G401.6 (cell line): ENCODE results near the gene ZFAND6.

Source experiments
- FAIRE-seq: peaks from 2 replicates; lab custom pipeline; 2012; peaks lifted over from hg19 to GRCh38; lab: Jason Lieb, UNC

ZFAND6 gene

DNA sequence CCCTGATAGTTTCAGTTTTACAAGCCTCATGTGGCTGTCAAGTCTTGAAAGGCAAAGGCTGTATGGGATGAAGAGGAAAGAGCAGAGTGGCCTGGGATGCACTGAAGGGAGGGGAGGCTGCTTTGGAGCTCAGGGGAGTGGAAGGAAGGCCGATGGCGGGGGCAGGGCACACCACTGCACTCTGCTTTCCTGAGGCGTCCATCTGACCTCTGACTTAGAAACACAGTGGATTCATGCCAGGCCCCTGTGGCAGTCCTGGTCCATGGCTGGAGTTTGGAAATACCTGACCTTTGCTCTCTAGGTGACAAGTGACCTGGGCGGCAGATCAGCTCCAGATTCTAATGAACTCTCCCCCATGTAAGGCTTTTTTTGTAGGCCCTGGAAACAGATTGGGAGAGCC lies 112.3 kb downstream of the ZFAND6 start:
- FAIRE-seq = no peak

DNA sequence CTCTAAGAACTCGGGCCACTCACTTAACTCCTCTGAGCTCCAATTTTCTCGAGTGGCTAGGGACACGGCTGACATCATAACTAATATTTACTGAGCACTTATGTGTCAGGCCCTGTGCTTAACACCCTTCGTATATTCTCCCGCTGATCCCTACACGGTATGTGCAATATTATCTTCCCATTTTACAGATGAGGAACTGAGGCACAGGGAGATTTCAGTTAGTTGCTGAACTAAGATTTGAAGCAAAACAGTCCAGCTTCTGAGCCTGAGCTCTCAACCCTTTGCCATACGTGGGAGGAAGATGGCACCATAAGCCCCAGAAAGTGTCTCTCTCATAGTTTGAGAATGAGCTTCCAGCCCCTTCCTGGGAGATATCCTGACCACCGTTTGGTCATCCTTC lies 112.9 kb downstream of the ZFAND6 start:
- FAIRE-seq = no peak

DNA sequence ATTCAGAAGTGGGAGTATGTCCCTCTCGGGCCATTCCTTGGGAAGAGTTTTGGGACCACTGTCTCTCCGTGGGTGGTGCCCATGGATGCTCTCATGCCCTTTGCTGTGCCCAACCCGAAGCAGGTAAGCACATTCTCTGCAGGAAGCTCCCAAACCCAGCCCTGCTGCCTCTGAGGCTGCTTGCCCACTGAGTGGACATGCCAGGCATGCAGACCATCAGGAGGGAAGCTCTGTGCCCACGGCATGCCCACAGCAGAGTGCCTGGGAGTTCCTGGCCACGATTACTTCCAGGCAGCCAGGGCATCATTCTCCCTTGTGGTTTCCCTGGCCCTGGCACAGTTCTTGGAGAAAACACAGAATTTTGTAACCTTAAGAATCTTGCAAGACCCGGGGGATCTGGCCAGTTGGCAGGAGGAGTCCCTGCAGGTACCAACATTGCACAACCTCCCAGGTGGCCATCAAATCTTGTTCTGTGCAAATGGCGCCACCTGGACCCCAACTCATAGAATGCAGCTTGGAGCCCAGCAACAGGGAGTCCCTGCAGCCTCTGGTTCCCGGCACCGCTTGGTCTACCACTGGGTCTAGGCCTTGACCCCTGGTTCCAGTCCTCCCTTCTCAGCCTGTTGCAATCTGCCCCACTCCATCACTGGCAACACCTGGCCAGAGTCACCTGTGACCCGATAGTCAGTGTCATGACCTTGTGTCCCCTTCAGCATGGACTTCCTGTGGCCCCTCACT lies 113.7 kb downstream of the ZFAND6 start:
- FAIRE-seq = peak; percentile 3

DNA sequence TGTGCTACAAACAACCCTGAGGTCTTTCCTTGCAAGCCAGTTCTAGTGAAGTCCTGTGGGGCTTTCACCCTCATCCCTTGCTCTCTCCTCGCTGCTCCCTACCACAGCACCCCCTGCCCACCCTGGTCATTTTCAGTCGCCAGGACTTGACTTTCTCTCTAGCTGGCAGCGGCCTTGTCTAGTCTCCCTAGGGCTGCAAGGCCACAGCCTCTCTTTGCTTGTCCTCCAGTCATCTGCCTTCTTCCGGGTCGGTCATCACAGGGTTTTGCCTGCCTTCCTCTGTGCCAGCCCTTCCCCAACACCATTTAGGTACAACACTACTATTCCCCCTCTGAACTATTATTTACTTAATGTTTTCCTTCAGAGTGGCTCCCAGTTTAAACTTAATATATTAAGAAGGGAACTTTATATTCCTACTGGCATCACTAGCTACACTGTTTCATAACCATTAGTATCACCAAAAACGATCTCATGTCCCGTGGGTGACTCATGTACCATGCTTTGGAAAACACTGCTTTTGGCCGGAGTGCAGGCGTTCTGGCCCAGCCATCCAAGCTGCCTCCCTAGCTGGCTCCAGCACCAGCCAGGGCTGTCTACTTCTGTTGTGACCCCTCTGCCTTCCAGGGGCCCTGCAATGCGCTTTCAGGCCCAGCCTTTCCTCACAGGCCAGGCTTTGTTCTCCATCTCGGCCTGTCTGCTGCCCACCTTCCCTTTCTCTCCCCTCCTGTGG lies 114.7 kb downstream of the ZFAND6 start:
- no peak for FAIRE-seq

DNA sequence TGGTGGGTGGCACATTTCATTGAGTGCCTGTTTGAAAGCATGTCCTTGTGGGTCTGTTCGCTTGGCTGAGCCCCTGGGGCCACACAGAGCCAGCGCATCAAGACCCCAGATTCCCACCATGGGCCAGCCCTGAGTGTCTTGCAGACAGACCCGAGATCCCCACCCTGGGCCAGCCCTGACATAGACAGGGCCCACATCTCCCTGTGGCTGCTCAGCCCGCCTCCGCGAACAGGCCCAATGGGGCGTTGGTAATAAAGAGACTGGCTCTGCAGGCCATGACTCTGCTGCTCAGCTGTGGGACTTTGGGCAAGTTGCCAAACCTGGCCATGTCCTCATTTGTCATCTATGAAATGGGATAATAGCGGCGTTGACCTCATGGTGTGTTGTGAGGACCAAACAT lies 116.0 kb downstream of the ZFAND6 start:
- FAIRE-seq = no peak

DNA sequence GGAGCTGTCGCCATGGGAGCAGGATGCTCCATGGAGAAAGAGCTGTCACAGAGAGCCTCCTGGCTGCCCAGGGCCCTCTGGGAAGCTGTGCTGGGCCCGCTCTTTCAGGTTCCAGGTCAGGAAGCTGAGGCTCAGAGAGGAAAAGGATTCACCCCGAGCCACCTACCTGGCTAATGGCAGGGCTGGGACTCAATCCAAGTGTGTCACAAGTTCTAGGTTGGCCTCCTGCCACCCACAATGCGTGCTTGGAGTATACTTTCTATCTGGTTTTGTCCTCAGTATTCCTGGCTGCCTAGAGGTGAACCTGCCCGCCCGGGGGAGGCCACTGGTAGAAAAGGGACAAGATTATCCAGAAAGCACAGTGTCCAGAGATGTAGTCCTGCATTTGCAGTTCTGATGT lies 117.0 kb downstream of the ZFAND6 start:
- no peak for FAIRE-seq

DNA sequence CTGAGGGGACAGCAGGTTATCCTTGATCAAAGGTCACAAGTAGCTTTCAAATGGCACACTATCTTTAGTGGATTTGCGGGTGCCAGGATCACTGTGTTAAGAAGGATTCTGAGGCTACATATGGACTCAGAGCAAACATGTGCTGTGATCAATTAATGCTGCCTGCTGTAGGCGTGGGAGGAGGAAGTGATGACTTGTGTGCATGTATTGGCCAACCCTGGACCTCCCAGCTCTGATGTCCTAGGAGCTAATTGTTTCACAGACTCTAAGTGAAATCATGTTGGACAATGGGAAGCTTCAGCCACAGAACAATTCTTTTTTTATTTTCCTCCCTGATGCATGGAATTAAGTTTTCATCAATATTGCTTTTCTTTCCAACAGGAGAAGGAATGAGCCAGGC lies 117.7 kb downstream of the ZFAND6 start:
- FAIRE-seq = no peak

DNA sequence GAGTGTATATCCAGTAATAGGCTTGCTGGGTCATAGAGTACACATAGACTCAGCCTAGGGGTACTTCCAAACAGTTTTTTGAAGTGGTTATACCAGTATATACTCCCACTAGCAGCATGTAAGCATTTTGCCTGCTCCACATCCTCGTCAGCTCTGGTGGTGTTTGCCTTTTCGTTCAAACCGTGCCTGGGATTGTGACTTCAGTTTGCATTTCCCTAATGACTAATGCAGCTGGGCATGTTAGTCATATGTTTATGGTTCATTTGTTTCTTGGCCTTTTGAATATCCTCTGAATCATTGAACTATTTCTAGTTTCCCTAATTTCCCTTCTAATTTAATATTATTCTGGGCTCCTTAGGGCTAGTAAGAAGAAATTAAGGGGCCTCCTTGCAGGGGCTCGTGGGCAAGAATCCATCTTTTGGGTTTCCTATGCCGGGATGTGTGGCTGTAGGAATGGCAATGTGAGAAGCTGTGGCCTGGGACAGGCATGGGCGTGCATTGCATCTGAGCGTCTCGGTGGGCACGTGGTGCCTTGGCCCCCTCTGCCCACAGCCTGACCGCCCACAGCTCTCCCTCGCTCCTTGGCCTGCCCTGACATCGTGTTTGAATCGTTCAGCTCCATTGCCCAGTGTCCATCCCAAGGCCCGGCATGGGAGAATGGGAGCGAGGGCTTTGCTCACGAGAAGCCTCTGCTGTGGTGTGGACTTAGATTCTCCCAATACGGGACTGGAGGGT lies 119.7 kb downstream of the ZFAND6 start:
- FAIRE-seq = no peak

DNA sequence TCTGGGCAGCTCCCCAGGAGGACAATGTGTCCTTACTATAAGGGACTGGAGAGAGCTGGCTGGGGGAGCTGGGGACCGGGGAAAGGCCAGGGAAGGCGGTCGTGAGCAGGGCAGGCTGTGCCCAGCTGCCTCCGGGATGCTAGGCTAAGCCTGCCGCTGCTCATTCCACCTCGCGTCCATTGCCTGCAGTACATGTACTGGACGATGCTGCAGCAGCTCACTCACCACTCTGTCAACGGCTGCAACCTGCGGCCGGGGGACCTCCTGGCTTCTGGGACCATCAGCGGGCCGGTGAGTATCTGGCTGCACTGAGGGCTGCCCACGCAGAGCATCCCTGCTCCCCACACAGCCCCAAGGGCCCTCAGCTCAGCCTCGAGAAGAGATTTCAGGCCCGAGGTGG lies 120.5 kb downstream of the ZFAND6 start:
- no peak for FAIRE-seq

DNA sequence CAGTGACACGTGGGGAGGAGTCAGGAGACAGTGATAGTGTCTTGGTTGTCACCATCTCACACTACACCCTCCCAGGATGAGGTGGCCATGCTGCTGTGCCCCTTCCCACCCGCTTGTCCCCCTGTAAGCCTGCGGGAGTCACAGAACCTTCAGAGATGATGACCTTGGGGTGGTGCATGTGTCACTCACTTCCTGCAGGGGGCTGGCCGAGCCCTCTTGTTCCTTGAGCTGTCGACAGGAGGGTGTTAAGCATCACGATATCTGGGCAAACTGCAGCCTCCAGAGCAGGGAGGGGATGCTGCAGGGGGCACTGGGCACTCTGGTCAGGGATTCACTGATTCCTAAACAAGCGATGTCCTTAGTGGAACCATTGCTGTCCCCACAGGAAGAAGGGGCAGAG lies 121.0 kb downstream of the ZFAND6 start:
- no peak for FAIRE-seq

DNA sequence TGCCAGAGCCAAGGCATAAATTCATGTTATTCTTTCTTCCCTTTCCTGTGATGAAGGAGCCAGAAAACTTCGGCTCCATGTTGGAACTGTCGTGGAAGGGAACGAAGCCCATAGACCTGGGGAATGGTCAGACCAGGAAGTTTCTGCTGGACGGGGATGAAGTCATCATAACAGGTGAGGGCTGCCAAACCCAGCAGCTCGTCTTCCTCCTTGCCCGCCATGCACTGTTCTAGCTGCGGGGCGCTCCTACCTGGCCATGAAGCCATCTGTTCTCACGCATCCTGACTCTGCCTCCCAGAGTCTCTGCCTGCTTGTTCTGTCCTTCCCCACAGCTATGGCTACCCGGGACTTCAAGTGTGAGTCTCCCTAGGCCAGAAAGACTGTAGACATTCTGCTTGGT lies 121.5 kb downstream of the ZFAND6 start:
- no peak for FAIRE-seq

DNA sequence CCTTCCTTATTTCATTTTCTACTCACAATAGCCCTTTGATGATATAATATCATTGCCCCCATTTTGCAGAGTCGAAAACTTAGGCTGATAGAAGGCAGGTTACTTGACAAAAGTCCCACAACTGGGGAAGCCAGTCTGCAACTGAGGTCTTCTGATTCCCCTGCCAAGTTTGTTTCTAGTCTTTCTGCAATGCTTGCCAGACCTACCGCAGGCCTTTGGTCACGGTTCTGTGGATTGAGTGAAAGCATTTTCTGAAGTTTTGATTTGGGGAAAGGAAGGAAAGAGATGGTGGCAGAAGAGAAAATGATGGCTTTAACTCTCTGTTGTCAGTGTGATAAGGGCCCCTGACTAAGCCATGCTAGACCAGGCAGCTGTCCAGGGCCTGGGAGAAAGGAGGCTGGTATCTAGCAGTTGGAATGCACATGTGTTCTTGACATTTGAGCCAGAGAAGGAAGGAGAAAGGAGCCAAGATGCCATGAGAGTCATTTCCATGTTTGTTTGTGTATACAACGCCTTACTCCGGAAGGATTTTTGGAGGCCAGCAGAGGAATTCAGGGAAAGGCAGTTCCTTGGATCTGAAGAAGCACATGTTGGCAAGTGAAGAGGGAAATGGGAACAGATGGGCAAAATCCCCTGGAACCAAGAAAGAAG lies 123.3 kb downstream of the ZFAND6 start:
- FAIRE-seq = no peak

DNA sequence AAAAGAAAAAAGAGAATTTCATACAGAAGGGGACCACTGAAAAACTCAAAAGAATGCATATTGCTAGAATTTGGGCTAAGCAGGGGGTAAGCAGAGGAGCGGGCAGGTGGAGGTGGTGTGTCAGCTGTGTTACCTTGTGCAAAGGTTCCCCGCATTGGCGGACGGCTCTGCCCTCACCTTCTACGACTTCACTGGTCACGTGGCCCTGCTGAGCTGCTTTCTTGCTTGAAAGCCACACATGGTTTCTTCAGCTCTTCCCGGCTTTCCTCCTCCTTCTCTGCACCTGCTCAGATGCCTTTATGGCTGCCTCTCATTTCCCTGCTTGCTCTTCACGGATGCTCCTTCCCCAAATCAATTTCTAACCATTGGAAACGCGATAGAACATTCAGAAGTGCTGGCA lies 123.8 kb downstream of the ZFAND6 start:
- FAIRE-seq = no peak

DNA sequence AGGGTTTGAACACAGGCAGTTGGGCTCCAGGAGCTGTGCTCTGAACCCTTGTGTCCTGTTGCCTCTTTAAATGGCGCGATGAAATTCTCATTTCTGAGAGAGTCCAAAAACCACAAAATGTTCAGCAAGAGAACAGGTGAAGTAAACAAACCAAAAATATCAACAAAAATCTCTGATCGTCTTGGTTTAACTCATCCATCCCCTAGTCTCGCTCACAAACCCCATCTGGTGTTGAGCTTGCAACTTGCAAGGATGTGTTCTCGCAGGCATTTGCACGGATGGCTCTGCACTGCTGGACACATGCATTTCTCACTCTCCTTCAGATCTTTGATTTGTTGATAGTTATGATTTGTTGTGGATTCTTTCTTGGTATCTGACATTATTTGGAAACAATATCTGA lies 124.4 kb downstream of the ZFAND6 start:
- no peak for FAIRE-seq

DNA sequence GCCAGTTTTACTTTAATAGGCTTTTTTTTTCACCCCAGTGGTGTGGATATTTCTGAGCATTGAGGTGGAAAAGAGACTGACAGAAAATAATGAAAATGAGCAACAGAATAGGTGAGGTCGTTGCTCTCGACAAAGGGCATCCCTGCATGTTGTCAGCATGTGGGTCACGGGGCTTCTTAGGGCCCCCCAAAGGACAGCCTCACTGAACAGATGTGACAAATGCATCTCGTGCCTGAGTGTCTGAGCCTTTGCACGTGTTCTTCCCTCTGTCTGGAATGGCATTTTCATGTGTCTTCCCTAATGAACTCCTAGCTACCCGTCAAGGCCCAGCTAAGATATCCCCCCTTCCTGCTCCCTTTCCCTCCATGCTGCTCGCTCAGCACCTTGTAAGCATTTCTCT lies 125.1 kb downstream of the ZFAND6 start:
- no peak for FAIRE-seq

DNA sequence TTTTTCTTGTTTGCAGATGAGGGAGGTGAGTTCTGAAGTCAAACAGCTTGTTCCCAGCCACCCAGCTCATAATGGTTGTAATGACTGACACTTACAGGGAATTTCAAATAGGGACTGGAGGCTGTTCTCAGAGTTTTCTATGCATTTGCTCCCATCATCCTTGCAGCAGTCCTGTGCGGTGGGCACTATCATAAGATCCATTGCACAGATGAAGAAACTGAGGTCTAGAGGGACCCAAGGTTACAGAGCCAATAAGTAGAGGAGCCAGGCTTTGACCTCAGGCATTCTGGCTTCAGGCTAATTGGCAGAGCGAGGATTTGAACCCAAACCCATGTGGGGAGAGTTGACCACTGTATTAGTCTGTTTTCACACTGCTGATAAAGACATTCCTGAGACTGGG lies 125.7 kb downstream of the ZFAND6 start:
- no peak for FAIRE-seq

DNA sequence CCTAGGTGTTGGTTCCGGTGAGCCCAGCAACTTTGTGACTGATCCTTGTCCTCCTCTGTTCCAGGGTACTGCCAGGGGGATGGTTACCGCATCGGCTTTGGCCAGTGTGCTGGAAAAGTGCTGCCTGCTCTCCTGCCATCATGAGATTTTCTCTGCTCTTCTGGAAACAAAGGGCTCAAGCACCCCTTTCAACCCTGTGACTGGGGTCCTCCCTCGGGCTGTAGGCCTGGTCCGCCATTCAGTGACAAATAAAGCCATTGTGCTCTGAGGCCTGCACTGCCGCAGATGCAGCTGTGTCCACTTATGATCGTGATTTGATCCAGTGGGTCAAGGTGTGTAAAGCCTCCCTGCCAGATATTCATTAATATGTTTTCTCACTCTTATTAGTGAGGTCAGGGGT lies 126.6 kb downstream of the ZFAND6 start:
- no peak for FAIRE-seq

DNA sequence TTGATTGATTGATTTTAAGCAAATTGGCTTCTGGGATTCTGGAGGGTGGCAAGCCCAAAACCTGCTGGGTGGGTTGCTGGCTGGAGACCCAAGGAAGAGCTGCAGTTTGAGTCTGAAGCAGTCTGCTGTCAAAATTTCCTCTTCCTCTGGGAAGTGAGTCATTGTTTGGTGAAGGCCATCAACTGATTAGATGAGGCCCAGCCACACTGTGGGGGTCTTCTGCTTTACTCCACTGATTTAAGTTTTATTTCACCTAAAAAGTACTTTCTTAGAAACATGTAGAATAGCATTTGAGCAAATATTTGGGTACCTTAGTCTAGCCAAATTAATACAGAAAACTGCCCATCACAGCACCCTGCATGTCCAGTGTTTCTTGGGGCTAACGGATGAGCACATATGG lies 127.1 kb downstream of the ZFAND6 start:
- no peak for FAIRE-seq
